Measurements from ENCODE around the gene RNF144A. TPM values are rescaled to one million over a fixed set of nuclear protein-coding genes. Genes with fewer than 3 reads are reported as not detected.
A peak's percentile ranks its signal among the peaks of the same experiment; 100 is the strongest.

The RNF144A gene
- total RNA-seq, 2 donors from 2014 or later = 13.6 to 29.2 TPM

GRCh38 chr2:7023542-7023941 lies 106.3 kb downstream of the RNF144A start:
- ATAC-seq (replicated peaks) = no peak
- Mint-ChIP-seq H3K36me3 (ENCODE audit: low read depth) (peaks cover 84% of the 10 kb centered on the region), H3K4me1 (no peaks in the 10 kb centered on the region), H3K27ac (no peak overlapping the region), H3K9me3 (no peaks in the 10 kb centered on the region), H3K4me3 (no peak overlapping the region), H3K27me3 (no peaks in the 10 kb centered on the region)

- Mint-ChIP-seq H3K9me3 (no peaks in the 10 kb centered on the region), H3K4me1 (no peaks in the 10 kb centered on the region), H3K27me3 (no peaks in the 10 kb centered on the region), H3K4me3 (no peak overlapping the region), H3K36me3 (ENCODE audit: low read depth) (peaks cover 86% of the 10 kb centered on the region), H3K27ac (no peak overlapping the region)
- no peak for ATAC-seq (replicated peaks)
Observed at GRCh38 chr2:7024261-7024660, 107.0 kb downstream of the RNF144A start.

GRCh38 chr2:7025082-7025481 lies 107.9 kb downstream of the RNF144A start:
- no peaks in the 10 kb centered on the region for H3K27me3 Mint-ChIP-seq
- no peak overlapping the region for H3K27ac Mint-ChIP-seq
- H3K4me1 Mint-ChIP-seq = no peaks in the 10 kb centered on the region
- H3K9me3 Mint-ChIP-seq = no peaks in the 10 kb centered on the region
- H3K36me3 Mint-ChIP-seq (ENCODE audit: low read depth) = peaks cover 82% of the 10 kb centered on the region
- H3K4me3 Mint-ChIP-seq = no peak overlapping the region
- no peak for ATAC-seq (replicated peaks)

- peaks cover 82% of the 10 kb centered on the region for H3K36me3 Mint-ChIP-seq (ENCODE audit: low read depth)
- H3K4me3 Mint-ChIP-seq = no peak overlapping the region
- no peaks in the 10 kb centered on the region for H3K9me3 Mint-ChIP-seq
- no peak for ATAC-seq (replicated peaks)
- H3K4me1 Mint-ChIP-seq = peaks cover 6% of the 10 kb centered on the region
- H3K27me3 Mint-ChIP-seq = no peaks in the 10 kb centered on the region
- H3K27ac Mint-ChIP-seq = no peak overlapping the region
Observed at GRCh38 chr2:7026742-7027141, 109.5 kb downstream of the RNF144A start.

GRCh38 chr2:7027411-7027810 lies 110.2 kb downstream of the RNF144A start:
- Mint-ChIP-seq H3K27me3 (no peaks in the 10 kb centered on the region), H3K4me3 (no peak overlapping the region), H3K27ac (peak overlapping the region; percentile 32), H3K36me3 (ENCODE audit: low read depth) (peaks cover 77% of the 10 kb centered on the region), H3K4me1 (peaks cover 8% of the 10 kb centered on the region), H3K9me3 (no peaks in the 10 kb centered on the region)
- ATAC-seq (replicated peaks) = no peak

- no peaks in the 10 kb centered on the region for H3K27me3 Mint-ChIP-seq
- no peaks in the 10 kb centered on the region for H3K9me3 Mint-ChIP-seq
- peak overlapping the region; percentile 21 for H3K27ac Mint-ChIP-seq
- no peak overlapping the region for H3K4me3 Mint-ChIP-seq
- H3K36me3 Mint-ChIP-seq (ENCODE audit: low read depth) = peaks cover 74% of the 10 kb centered on the region
- no peak for ATAC-seq (replicated peaks)
- H3K4me1 Mint-ChIP-seq = peaks cover 11% of the 10 kb centered on the region
Observed at GRCh38 chr2:7027956-7028655, 110.9 kb downstream of the RNF144A start.

- Mint-ChIP-seq H3K27ac (peak overlapping the region; percentile 21), H3K36me3 (ENCODE audit: low read depth) (peaks cover 73% of the 10 kb centered on the region), H3K27me3 (no peaks in the 10 kb centered on the region), H3K4me3 (no peak overlapping the region), H3K4me1 (peaks cover 16% of the 10 kb centered on the region), H3K9me3 (no peaks in the 10 kb centered on the region)
- no peak for ATAC-seq (replicated peaks)
Observed at GRCh38 chr2:7028846-7029245, 111.6 kb downstream of the RNF144A start.

GRCh38 chr2:7029291-7030059 lies 112.3 kb downstream of the RNF144A start:
- peak overlapping the region; percentile 21 for H3K27ac Mint-ChIP-seq
- ATAC-seq (replicated peaks) = no peak
- peaks cover 70% of the 10 kb centered on the region for H3K36me3 Mint-ChIP-seq (ENCODE audit: low read depth)
- H3K4me3 Mint-ChIP-seq = no peak overlapping the region
- H3K9me3 Mint-ChIP-seq = no peaks in the 10 kb centered on the region
- peaks cover 16% of the 10 kb centered on the region for H3K4me1 Mint-ChIP-seq
- H3K27me3 Mint-ChIP-seq = no peaks in the 10 kb centered on the region

- Mint-ChIP-seq H3K36me3 (ENCODE audit: low read depth) (peaks cover 69% of the 10 kb centered on the region), H3K4me1 (peaks cover 16% of the 10 kb centered on the region), H3K27me3 (no peaks in the 10 kb centered on the region), H3K27ac (peak overlapping the region; percentile 72), H3K9me3 (no peaks in the 10 kb centered on the region), H3K4me3 (no peak overlapping the region)
- ATAC-seq (replicated peaks) = no peak
Observed at GRCh38 chr2:7030810-7031209, 113.6 kb downstream of the RNF144A start.

- Mint-ChIP-seq H3K4me3 (no peak overlapping the region), H3K9me3 (no peaks in the 10 kb centered on the region), H3K27ac (peak overlapping the region; percentile 72), H3K27me3 (no peaks in the 10 kb centered on the region), H3K4me1 (peaks cover 16% of the 10 kb centered on the region), H3K36me3 (ENCODE audit: low read depth) (peaks cover 66% of the 10 kb centered on the region)
- peak; percentile 75 for ATAC-seq (replicated peaks)
Observed at GRCh38 chr2:7031547-7032245, 114.5 kb downstream of the RNF144A start.

GRCh38 chr2:7032371-7032770 lies 115.2 kb downstream of the RNF144A start:
- H3K9me3 Mint-ChIP-seq = no peaks in the 10 kb centered on the region
- peaks cover 59% of the 10 kb centered on the region for H3K36me3 Mint-ChIP-seq (ENCODE audit: low read depth)
- peaks cover 16% of the 10 kb centered on the region for H3K4me1 Mint-ChIP-seq
- no peak overlapping the region for H3K4me3 Mint-ChIP-seq
- H3K27me3 Mint-ChIP-seq = no peaks in the 10 kb centered on the region
- no peak overlapping the region for H3K27ac Mint-ChIP-seq
- ATAC-seq (replicated peaks) = no peak

GRCh38 chr2:7033136-7033960 lies 116.1 kb downstream of the RNF144A start:
- Mint-ChIP-seq H3K4me3 (no peak overlapping the region), H3K9me3 (no peaks in the 10 kb centered on the region), H3K36me3 (ENCODE audit: low read depth) (peaks cover 49% of the 10 kb centered on the region), H3K27me3 (no peaks in the 10 kb centered on the region), H3K4me1 (peaks cover 16% of the 10 kb centered on the region), H3K27ac (no peak overlapping the region)
- no peak for ATAC-seq (replicated peaks)

GRCh38 chr2:7034303-7034702 lies 117.1 kb downstream of the RNF144A start:
- H3K4me3 Mint-ChIP-seq = no peak overlapping the region
- no peak for ATAC-seq (replicated peaks)
- H3K4me1 Mint-ChIP-seq = peaks cover 16% of the 10 kb centered on the region
- H3K9me3 Mint-ChIP-seq = no peaks in the 10 kb centered on the region
- no peak overlapping the region for H3K27ac Mint-ChIP-seq
- H3K36me3 Mint-ChIP-seq (ENCODE audit: low read depth) = peaks cover 45% of the 10 kb centered on the region
- no peaks in the 10 kb centered on the region for H3K27me3 Mint-ChIP-seq

GRCh38 chr2:7035884-7036283 lies 118.7 kb downstream of the RNF144A start:
- Mint-ChIP-seq H3K36me3 (ENCODE audit: low read depth) (peaks cover 51% of the 10 kb centered on the region), H3K27ac (no peak overlapping the region), H3K4me3 (no peak overlapping the region), H3K27me3 (no peaks in the 10 kb centered on the region), H3K4me1 (peaks cover 16% of the 10 kb centered on the region), H3K9me3 (no peaks in the 10 kb centered on the region)
- ATAC-seq (replicated peaks) = no peak
